Choroid plexus epithelial cell (primary cell): ENCODE data around the gene CDT1.

Source experiments
- DNase-seq: peaks from one replicate; pipeline ENCODE4 v3.0.0-alpha.2; 2010; ENCODE audit warnings: low read depth
- H3K4me3 ChIP-seq: 2 replicates; pipeline ENCODE4 v1.5.1; 2011; ENCODE audit warnings: low read depth, mild to moderate bottlenecking, control low read depth, low read length, moderate library complexity
- CTCF ChIP-seq: conservative IDR thresholded peaks from 2 replicates; pipeline ENCODE4 v1.5.1; 2011; ENCODE audit warnings: low read depth, mild to moderate bottlenecking, control low read depth, inconsistent platforms, low read length, moderate library complexity

Gene CDT1

DNA sequence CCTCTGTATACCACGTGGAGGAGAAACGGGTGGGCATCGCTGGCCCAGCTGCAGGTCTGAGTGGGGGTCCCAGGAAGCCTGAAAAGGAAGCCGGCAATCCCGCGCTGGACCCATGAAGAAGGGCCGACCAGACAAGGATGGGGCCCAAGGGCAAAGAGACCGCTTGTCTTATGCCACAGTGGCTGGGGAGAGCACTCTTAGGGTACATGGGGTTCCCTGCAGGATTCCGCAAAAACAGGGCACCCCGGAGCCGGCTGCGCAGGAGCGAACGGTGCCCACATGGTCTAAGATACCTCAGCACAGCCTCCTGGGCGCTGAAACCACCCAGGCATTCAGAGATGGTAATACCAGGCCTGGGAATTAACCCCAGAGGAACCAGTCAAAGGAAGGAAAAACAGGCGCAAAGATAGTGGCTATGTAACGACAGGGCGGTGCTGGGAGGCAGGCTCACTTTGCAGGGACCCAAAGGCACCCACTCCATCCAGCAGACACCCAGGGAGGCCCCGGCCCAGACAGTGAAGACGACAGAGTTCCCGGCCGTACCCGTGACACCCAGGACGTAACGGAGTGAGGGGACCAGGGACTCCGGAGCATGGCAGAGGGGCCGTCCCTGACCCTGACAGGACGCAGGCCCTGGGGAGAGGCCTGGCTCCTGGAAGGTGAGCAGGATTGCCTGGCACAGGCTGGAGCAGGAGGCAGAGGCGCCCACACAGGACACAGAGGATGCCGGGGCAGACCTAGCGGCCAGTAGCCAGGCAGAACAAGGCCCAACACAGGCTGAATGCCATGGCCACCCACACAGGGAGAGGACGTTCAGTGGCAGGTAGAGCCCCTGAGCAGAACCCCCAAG, 28.8 kb upstream of the CDT1 start:
- DNase-seq = no peak
- no peak for TF ChIP-seq CTCF
- no peak overlapping the region for H3K4me3 ChIP-seq

- no peak for TF ChIP-seq CTCF
- H3K4me3 ChIP-seq = no peak overlapping the region
- DNase-seq = no peak
Observed at GRCh38 chr16:88775825-88776224, 27.8 kb upstream of the CDT1 start.

DNA sequence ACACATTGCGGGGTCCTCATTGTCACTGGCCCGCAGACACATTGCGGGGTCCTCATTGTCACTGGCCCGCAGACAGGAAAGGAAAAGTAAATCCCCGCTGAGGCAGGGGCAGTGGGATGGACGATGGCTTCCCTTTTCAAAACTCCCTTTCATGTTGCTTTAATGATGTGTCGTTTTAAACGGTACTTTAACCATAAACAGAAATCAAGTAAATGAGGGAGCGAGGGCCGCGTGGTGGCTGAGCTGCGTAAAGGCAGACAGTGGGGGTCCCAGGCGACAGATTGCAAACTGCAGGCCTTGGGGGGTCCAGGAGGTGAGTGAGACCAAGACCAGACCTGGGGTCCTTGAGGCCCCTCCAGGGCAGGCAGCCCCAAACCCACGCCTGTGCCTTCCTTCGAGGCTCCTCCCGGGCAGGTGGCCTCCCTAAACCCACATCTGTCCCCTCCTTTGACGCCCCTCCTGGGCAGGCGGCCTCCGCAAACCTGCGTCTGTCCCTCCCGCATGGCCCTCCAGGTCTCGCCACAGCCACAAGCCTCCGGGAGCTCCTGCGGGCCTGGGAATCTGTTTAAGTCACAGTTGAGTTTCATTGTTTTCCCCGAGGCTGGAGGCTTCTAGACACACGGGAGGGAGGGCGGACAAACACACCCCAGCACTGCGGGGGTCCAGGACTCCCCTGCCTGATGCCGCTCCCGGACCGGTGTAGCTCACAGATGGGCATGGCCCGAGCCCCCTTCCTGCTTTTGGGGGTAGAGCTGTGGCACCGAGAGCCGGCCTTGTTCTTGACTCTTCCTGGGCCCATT, 25.9 kb upstream of the CDT1 start:
- no peak for DNase-seq
- H3K4me3 ChIP-seq = no peak overlapping the region
- no peak for TF ChIP-seq CTCF

DNA sequence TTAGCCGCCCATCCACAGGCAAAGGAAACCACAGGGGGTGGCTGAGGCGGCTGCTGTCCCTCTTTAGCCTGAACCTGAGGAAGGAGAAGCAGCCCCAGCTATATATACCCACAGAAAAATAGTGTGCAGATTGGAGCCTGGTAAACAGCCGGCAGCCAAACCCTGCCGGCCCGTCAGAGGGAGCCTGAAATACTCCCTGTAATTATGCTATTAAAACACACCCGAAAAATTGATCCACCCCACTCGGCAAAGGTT, 25.4 kb upstream of the CDT1 start:
- H3K4me3 ChIP-seq = no peak overlapping the region
- no peak for TF ChIP-seq CTCF
- DNase-seq = no peak

GRCh38 chr16:88778541-88779065, 25.0 kb upstream of the CDT1 start:
- H3K4me3 ChIP-seq = no peak overlapping the region
- TF ChIP-seq CTCF = no peak
- DNase-seq = no peak

- no peak overlapping the region for H3K4me3 ChIP-seq
- no peak for DNase-seq
- TF ChIP-seq CTCF = no peak
Observed at GRCh38 chr16:88779406-88780141, 24.0 kb upstream of the CDT1 start.
